Measurements from ENCODE around the gene EXD2. TPM values are rescaled to one million over a fixed set of nuclear protein-coding genes. Genes with fewer than 3 reads are reported as not detected.

EXD2 gene
- total and polyA plus RNA-seq, 2 of the 13 experiments (the other 11 are each of a cell fraction or from before 2014, with no cell fraction given), result 9.5 to 15.1 TPM

DNA sequence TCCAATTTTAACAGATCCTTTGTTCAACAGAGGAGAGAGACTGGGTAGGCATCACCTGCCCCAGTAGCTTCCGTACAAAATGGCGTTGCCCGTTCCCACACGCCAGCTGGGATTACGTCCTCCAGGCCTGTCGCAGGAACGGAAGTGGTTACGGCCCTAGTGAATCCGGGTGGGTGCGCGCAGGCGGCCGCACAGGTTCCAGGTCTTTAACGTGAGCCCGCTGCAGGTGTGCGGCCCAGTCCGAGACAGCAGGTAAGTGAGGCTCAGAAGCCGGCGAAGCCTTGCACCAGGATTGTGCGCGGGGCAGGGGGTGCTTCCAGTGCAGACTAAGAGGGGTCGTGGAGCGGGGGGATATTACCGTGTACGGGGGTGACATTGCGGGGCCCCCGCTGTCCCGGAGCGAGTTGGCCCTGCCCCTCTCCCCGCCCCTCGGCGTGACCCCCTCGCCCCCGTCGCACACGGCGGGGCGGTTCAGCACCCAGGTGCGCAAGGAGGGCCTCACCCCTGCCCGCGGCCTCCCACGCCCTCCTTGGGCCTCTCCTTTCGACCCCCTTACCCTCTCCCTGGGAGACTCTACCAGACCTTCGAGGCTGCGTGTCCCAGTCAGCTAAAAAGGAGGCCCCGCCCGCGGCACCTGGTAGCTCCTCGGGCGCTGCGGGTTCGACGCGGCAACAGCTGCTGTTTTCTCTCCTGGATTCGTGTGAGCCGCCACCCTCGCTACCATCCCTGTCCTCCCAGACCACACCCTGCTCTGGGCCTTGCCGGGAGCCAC is at the start of gene EXD2 (continued):
- TF ChIP-seq, protein P1, sequence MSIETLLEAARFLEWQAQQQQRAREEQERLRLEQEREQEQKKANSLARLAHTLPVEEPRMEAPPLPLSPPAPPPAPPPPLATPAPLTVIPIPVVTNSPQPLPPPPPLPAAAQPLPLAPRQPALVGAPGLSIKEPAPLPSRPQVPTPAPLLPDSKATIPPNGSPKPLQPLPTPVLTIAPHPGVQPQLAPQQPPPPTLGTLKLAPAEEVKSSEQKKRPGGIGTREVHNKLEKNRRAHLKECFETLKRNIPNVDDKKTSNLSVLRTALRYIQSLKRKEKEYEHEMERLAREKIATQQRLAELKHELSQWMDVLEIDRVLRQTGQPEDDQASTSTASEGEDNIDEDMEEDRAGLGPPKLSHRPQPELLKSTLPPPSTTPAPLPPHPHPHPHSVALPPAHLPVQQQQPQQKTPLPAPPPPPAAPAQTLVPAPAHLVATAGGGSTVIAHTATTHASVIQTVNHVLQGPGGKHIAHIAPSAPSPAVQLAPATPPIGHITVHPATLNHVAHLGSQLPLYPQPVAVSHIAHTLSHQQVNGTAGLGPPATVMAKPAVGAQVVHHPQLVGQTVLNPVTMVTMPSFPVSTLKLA (IDR thresholded peaks at IDR 0.05), result no peak
- TF ChIP-seq ATF5 (CRISPR knock-in tag; IDR thresholded peaks at IDR 0.05; ENCODE audit: low read depth) (peak; percentile 83; the same call in 1 of the 2 replicates), SSRP1 (CRISPR knock-in tag; IDR thresholded peaks at IDR 0.05) (0 out of 2 replicates have a peak, but pooled peaks have one; percentile 77), IKZF1 (IDR thresholded peaks at IDR 0.05) (no peak), MAFF (IDR thresholded peaks at IDR 0.05; ENCODE audit: low read depth, low read length) (0 out of 2 replicates have a peak, but pooled peaks have one; percentile 4), ZNF225 (CRISPR knock-in tag; IDR thresholded peaks at IDR 0.05) (peak; percentile 86; the same call in 1 of the 2 replicates), RAD51 (IDR thresholded peaks at IDR 0.05; ENCODE audit: borderline replicate concordance) (no peak), FOSL2 (CRISPR knock-in tag; IDR thresholded peaks at IDR 0.05) (peak; percentile 47), FOXA1 (IDR thresholded peaks at IDR 0.05) (no peak), FOXA1 (CRISPR knock-in tag; IDR thresholded peaks at IDR 0.05) (no peak), TCF7L2 (IDR thresholded peaks at IDR 0.05; ENCODE audit: low read depth, low read length) (no peak), PTBP1 (IDR thresholded peaks at IDR 0.05; ENCODE audit: low read depth, low read length, poor library complexity, severe bottlenecking) (no peak), ZNF749 (CRISPR knock-in tag; IDR thresholded peaks at IDR 0.05; ENCODE audit: borderline replicate concordance) (peak; percentile 23; the same call in 1 of the 2 replicates), HDAC6 (IDR thresholded peaks at IDR 0.05; ENCODE audit: low read depth, low read length) (no peak), ZBTB25 (CRISPR knock-in tag; IDR thresholded peaks at IDR 0.05) (peak; percentile 75; the same call in 1 of the 2 replicates)
- TF ChIP-seq, protein P2, sequence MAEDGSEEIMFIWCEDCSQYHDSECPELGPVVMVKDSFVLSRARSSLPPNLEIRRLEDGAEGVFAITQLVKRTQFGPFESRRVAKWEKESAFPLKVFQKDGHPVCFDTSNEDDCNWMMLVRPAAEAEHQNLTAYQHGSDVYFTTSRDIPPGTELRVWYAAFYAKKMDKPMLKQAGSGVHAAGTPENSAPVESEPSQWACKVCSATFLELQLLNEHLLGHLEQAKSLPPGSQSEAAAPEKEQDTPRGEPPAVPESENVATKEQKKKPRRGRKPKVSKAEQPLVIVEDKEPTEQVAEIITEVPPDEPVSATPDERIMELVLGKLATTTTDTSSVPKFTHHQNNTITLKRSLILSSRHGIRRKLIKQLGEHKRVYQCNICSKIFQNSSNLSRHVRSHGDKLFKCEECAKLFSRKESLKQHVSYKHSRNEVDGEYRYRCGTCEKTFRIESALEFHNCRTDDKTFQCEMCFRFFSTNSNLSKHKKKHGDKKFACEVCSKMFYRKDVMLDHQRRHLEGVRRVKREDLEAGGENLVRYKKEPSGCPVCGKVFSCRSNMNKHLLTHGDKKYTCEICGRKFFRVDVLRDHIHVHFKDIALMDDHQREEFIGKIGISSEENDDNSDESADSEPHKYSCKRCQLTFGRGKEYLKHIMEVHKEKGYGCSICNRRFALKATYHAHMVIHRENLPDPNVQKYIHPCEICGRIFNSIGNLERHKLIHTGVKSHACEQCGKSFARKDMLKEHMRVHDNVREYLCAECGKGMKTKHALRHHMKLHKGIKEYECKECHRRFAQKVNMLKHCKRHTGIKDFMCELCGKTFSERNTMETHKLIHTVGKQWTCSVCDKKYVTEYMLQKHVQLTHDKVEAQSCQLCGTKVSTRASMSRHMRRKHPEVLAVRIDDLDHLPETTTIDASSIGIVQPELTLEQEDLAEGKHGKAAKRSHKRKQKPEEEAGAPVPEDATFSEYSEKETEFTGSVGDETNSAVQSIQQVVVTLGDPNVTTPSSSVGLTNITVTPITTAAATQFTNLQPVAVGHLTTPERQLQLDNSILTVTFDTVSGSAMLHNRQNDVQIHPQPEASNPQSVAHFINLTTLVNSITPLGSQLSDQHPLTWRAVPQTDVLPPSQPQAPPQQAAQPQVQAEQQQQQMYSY (CRISPR knock-in tag; IDR thresholded peaks at IDR 0.05), result no peak
- TF ChIP-seq, protein P3, sequence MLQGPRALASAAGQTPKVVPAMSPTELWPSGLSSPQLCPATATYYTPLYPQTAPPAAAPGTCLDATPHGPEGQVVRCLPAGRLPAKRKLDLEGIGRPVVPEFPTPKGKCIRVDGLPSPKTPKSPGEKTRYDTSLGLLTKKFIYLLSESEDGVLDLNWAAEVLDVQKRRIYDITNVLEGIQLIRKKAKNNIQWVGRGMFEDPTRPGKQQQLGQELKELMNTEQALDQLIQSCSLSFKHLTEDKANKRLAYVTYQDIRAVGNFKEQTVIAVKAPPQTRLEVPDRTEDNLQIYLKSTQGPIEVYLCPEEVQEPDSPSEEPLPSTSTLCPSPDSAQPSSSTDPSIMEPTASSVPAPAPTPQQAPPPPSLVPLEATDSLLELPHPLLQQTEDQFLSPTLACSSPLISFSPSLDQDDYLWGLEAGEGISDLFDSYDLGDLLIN (CRISPR knock-in tag; IDR thresholded peaks at IDR 0.05; ENCODE audit: borderline replicate concordance), result no peak
- TF ChIP-seq, protein P4, sequence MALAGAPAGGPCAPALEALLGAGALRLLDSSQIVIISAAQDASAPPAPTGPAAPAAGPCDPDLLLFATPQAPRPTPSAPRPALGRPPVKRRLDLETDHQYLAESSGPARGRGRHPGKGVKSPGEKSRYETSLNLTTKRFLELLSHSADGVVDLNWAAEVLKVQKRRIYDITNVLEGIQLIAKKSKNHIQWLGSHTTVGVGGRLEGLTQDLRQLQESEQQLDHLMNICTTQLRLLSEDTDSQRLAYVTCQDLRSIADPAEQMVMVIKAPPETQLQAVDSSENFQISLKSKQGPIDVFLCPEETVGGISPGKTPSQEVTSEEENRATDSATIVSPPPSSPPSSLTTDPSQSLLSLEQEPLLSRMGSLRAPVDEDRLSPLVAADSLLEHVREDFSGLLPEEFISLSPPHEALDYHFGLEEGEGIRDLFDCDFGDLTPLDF (CRISPR knock-in tag; IDR thresholded peaks at IDR 0.05), result no peak
- TF ChIP-seq, protein P5, sequence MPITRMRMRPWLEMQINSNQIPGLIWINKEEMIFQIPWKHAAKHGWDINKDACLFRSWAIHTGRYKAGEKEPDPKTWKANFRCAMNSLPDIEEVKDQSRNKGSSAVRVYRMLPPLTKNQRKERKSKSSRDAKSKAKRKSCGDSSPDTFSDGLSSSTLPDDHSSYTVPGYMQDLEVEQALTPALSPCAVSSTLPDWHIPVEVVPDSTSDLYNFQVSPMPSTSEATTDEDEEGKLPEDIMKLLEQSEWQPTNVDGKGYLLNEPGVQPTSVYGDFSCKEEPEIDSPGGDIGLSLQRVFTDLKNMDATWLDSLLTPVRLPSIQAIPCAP (CRISPR knock-in tag; IDR thresholded peaks at IDR 0.05; ENCODE audit: low read depth), result no peak; the same call in 1 of the 2 replicates

Measured in HepG2 (cell line).